Tongue (tissue), 2 donors: ENCODE measurements around the gene CENPF. TPM values are rescaled to one million over a fixed set of nuclear protein-coding genes. Genes with fewer than 3 reads are reported as not detected.
A peak's percentile ranks its signal among the peaks of the same experiment; 100 is the strongest.

Experiments
- DNase-seq: peaks from one replicate; pipeline ENCODE4 v3.0.0-alpha.2; 2015
- total RNA-seq: library from RNA; depleted of rRNA; stranded (reverse); fragments of >200 nt; gene quantifications from one replicate; pipeline ENCODE4 v1.2.3, GENCODE V29; 2014

The CENPF gene
- total RNA-seq, 1 donor from 2014 or later: 30.1 TPM

DNA sequence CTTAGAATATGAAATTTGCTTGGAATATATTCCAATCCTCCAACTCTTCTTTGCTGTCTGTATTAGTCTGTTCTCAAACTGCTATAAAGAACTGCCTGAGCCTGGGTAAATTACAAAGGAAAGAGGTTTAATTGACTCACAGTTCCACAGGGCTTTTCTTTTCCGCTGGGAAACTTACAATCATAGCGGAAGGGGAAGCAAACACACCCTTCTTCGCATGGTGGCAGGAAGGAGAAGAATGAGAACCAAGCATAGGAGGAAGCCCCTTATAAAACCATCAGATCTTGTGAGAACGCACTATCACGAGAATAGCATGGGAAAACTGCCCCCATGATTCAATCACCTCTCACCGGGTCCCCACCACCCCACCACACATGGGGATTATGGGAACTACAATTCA lies 14.8 kb downstream of the CENPF start:
- no peak for DNase-seq

DNA sequence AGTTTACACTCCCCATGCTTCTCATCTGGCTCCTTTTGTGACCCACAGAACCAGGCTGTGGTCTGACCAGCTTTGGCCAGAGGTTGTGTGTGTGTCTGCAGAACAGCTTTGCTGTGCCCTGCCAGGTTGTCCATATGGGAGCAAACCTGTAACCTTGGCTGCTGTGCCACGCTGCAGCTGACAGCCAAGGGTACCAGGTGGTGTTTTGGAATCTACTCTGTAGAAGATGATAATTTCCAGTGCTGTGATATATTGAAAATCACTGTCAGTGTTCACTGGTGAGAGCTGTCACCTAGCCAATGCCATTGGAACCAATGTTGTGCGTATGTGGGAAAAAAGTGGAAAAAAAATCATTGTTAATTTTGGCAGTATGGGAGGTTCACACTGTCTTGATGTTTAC lies 18.2 kb downstream of the CENPF start:
- DNase-seq: no peak

DNA sequence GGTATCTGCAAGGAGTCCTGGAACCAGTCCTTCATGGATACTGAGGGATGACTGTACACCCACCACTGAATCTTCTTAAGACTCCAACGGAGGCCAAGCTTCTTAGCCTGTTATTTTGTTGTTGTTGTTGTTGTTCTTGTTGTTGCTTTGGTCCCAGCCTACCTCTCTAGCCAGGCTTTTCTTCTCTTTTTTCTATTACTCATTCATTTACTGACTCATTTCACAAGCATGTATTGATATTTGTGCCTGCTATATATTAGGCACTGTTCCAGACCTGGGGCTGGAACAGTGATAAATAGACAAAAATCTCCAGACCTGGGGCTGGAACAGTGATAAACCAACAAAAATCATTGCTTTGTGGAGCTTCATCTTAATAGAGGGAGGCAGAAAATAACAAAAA lies 20.4 kb downstream of the CENPF start:
- no peak for DNase-seq

DNA sequence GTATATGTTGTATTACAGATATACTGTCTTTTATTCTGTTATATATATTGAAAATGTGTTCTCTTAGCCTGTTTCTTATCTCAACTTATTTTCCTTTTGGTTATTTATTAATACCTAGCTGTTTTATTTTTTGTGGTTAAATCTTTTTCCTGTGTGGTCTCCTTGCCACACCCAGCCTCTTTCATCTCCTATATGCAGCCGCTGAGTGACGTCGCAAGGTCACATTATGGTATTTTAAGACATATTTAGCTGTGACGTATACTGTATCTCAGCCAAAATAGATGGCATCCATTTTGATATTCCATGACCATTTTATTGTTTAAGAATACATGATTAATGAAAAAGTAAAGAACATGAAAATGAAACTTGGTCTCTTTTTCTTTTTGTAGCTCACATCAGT lies 29.1 kb downstream of the CENPF start:
- no peak for DNase-seq

DNA sequence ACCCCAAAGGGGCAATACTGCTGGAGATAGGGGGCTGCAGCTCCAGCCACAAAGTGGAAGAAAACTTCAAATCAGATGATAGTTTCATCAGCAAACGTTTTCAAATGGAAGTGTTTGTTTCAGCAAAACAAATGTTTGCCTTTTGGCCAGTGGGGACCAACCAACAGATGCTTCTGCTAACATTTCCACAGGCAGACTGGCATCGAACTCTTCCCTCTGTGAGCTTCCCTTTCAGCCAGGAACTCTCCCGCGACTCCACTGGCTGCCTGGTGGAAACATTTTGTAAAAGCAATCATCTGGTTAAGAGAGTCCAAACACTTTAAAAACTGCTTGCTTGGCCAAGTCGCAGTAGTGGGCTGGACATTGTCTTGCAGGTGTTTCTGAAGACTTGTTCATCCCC lies 30.7 kb downstream of the CENPF start:
- DNase-seq: no peak

DNA sequence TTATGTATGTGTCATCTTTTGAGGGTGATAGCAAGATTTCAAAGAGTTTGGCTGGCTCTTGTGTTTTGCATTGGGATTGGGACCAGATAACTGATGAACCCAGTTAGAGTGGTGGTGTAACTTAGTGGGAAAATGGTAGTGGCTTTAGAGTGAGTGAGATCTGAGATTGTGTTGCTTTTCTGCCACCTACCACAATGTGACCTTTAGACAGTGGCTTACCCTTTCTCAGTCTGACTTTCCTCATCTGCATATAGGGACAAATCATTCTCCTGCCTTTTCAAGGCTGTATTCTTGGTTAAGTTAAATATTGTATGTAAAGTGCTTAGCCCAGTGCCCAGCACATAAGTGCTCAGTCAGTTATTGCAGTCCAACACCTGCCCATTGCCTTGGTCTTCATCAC lies 31.3 kb downstream of the CENPF start:
- no peak for DNase-seq

DNA sequence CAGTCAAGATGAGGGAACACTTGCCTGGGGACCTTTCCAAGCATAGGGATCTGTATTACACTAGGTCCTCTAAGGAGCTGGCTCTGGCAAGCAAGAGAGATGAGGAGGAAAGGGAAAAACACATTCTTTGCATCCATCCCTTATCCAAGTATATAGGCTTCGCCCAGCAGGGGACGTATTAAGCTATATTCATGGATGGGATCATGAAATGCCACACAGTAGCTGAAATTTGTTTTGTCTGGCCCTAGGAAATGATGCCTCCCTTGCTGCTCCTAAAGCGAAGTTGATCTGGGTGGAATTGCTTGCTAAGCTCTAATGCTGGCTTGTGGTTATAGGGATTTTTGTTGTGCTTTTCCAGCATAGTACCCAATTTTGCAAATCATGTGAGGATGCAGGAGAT lies 32.1 kb downstream of the CENPF start:
- no peak for DNase-seq

DNA sequence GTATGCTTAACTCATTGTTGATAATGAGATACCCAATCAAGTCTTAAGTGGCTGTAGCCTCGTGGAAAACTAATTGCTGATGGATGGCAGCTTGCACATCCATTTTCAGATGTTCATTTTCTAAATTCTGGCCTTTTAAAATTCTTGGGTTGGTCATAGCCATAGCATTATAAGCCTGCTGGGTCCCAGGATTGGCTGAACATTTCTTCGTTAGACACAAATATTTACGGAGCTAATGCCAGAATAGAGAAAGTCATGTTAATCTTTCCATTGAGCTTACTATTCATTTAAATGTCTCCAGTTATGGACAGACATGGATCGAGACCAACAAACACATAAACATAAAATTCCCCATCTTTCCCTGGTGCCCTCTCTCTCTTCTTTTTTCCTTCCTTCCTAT lies 32.5 kb downstream of the CENPF start:
- DNase-seq: no peak

DNA sequence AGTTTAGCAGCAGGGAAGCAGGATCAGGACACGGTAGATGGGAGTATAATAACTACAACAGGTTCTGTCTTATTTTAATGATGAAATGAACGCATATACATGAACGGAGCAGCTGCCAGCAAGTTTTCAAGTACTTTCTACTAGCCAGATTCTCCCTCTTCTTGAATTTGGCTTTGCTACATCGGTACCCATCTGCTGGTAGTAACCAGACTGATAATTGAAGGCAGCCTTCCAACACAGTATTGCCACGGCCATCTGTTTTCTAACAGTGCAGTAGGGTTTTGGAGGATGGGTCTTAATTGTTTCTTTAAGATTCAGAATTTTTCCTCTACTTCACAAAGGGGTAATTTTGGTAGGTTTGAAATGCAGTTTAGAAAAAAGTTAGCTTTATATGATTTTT lies 33.4 kb downstream of the CENPF start:
- no peak for DNase-seq

DNA sequence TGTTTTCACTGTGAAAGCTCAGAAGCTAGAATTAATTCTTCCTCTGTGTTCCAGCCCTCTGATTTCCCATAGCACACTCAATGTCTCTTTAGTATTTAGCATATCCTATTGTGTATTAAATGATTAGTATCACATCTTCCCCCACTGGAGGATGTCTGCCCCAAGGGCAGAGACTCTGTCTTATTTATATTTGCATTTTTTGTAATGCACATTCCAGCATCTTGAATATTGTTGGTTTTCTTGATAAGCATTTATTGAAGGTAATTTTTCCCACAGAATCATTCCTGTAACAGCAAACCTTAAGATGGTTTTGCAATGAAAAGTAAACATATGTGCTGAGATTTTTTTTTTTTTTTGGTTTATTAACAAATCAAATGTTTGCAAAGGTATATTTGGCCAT lies 34.1 kb downstream of the CENPF start:
- no peak for DNase-seq

DNA sequence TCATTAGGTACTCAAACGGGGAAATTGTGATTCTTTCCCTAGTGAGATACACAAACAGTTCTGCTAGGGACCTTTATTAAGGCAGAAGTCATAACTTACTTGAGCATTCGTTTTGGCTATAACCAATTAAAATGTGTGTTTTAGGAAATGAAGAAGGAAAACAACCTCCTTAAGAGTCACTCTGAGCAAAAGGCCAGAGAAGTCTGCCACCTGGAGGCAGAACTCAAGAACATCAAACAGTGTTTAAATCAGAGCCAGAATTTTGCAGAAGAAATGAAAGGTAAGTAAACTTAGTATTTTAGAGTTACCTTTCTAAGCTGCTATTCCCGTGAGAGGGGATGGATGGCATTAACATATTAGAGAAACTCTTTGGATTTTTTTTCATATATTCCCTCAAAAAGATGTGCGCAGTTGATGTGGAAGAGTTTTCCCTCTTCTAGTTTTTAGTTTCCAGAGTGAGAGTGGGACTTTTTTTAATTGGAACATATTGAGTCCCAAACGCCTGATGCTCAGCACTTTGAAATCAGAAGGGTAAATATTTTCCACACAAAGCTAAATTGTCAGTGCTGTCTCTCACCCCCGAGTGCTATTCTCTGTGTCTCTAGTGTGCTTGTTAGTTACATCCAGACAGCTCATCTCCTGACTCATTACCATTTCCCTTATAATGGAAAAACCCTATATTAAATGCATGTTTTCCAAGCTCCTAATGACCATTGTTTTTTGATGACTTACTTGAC lies 34.9 kb downstream of the CENPF start:
- DNase-seq: peak; percentile 60

DNA sequence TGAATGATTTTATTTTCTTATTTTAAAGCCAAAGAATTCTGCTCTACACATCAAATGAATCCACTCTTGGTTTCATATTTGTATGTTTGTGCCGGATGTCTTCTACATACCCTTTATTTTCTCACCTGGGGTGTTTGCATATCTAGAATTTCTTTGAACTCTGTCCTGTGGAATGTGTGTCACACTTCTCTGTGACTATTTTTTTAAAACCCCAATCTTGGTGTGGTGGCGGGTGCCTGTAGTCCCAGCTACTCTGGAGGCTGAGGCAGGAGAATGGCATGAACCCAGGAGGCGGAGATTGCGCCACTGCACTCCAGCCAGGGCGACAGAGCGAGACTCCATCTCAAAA lies 35.4 kb downstream of the CENPF start:
- no peak for DNase-seq

DNA sequence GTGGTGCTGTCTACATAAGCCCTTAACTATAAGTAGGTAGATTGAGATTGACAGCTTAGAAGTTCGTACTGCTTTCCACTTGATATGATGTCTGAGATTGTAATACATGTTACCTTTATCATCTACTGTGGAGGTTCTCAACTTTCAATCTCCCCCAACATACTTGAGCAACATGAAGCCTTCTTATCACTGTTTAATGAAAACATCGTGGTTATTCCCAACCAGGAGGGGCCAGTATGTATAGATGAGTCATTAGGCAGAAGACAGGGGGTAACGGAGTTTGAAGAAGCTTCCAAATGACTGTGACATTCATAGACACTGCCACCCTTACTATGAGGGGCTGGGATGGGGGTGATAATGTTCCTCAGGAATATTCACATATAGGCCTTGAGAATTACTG lies 36.0 kb downstream of the CENPF start:
- no peak for DNase-seq

DNA sequence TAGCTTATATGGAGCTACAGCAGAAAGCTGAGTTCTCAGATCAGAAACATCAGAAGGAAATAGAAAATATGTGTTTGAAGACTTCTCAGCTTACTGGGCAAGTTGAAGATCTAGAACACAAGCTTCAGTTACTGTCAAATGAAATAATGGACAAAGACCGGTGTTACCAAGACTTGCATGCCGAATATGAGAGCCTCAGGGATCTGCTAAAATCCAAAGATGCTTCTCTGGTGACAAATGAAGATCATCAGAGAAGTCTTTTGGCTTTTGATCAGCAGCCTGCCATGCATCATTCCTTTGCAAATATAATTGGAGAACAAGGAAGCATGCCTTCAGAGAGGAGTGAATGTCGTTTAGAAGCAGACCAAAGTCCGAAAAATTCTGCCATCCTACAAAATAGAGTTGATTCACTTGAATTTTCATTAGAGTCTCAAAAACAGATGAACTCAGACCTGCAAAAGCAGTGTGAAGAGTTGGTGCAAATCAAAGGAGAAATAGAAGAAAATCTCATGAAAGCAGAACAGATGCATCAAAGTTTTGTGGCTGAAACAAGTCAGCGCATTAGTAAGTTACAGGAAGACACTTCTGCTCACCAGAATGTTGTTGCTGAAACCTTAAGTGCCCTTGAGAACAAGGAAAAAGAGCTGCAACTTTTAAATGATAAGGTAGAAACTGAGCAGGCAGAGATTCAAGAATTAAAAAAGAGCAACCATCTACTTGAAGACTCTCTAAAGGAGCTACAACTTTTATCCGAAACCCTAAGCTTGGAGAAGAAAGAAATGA lies 37.6 kb downstream of the CENPF start:
- DNase-seq: no peak

DNA sequence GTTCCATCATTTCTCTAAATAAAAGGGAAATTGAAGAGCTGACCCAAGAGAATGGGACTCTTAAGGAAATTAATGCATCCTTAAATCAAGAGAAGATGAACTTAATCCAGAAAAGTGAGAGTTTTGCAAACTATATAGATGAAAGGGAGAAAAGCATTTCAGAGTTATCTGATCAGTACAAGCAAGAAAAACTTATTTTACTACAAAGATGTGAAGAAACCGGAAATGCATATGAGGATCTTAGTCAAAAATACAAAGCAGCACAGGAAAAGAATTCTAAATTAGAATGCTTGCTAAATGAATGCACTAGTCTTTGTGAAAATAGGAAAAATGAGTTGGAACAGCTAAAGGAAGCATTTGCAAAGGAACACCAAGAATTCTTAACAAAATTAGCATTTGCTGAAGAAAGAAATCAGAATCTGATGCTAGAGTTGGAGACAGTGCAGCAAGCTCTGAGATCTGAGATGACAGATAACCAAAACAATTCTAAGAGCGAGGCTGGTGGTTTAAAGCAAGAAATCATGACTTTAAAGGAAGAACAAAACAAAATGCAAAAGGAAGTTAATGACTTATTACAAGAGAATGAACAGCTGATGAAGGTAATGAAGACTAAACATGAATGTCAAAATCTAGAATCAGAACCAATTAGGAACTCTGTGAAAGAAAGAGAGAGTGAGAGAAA lies 38.4 kb downstream of the CENPF start:
- DNase-seq: no peak

DNA sequence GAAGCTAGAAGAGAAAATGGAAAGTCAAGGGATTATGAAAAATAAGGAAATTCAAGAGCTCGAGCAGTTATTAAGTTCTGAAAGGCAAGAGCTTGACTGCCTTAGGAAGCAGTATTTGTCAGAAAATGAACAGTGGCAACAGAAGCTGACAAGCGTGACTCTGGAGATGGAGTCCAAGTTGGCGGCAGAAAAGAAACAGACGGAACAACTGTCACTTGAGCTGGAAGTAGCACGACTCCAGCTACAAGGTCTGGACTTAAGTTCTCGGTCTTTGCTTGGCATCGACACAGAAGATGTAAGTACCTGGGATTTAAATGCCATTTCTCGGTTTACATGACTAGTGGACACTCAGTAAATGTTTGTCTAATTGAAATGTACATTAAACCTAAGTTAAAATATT lies 40.0 kb downstream of the CENPF start:
- DNase-seq: peak; percentile 45

DNA sequence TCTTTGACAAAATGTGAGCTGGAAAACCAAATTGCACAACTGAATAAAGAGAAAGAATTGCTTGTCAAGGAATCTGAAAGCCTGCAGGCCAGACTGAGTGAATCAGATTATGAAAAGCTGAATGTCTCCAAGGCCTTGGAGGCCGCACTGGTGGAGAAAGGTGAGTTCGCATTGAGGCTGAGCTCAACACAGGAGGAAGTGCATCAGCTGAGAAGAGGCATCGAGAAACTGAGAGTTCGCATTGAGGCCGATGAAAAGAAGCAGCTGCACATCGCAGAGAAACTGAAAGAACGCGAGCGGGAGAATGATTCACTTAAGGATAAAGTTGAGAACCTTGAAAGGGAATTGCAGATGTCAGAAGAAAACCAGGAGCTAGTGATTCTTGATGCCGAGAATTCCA lies 42.7 kb downstream of the CENPF start:
- DNase-seq: no peak

DNA sequence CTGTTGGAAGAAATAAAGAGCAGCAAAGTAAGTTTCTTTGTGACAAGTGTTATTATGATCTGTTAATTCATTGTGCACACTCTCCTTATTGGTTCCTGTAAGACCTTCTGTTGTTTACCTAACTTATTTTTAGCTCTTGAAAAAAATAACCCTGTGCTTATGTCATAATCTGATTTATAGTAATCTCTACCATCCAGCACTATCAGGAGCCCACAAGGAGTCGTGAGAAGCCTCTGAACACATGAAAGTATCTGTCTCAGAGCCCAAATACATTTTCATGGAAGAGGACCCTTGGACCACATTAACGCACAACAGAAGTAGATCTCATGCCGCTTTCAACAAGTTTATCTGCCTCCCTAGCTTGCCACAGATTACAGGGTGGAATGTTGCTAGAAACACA lies 45.8 kb downstream of the CENPF start:
- DNase-seq: no peak

DNA sequence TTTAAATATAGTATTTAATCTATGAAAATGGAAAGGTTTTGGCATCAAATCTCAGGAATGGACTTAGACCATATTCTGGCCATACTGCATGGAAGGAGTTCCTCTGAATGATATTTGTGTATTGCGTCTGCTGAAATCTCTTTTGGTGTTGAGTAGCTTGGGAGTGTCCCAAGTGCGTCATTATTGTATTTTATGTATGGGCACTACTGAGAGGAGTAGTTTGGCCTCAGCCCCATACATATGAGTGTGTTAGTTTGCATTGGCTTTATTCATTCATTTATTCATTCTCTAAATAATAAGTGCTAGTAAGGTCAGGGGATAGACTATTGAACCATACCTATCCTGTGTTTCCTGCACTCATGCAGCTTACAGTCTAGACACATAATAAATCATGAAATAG lies 46.6 kb downstream of the CENPF start:
- DNase-seq: no peak

DNA sequence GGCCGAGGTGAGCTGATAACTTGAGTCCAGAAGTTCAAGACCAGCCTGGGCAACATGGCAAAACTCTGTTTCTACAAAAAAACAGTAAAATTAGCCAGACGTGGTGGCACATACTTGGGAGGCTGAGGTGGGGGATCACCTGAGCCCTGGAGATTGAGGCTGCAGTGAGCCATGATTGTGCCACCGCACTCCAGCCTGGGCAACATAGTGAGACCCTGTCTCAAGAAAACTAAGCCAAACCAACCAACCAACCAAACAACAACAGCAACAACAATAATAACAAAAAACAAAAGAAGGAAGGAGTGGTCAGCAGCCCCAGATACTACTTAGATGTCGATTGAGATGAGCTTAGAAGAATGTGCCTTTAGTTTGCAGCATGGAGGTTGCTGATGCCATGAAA lies 47.7 kb downstream of the CENPF start:
- DNase-seq: no peak

DNA sequence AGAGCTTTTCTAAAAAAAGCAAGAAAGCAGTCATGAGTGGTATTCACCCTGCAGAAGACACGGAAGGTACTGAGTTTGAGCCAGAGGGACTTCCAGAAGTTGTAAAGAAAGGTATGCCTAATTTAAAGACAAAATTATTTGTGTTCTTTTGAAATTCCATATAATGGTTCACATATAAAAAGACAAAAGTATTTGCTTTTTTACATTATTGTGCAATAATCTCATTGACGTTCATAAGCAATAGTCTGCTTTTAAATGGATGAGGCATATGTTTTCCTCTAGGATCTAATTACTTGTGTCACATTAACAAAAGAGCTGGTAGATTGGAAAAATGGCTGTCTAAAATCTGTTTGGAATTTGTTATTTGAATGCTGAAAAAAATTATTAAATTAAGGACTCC lies 54.3 kb downstream of the CENPF start:
- DNase-seq: no peak

DNA sequence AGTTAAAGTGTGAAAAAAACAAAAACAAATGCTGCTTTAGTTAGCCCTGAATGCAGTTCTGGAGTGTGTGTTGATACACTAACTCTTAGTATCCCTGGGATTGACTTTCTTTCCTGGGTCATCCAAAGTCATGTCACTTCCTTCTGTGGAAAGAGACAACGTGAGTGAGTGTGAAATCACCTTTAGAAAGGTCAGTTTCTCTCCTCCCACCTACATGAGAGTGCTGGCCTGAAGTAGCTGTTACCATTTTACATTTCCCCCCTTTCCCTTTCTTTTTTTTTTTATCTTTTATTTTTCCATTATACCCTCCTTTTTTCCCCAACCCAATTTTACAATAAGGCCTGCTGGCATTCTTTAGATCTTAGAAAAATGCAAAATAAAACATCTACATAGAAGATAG lies 55.2 kb downstream of the CENPF start:
- no peak for DNase-seq

DNA sequence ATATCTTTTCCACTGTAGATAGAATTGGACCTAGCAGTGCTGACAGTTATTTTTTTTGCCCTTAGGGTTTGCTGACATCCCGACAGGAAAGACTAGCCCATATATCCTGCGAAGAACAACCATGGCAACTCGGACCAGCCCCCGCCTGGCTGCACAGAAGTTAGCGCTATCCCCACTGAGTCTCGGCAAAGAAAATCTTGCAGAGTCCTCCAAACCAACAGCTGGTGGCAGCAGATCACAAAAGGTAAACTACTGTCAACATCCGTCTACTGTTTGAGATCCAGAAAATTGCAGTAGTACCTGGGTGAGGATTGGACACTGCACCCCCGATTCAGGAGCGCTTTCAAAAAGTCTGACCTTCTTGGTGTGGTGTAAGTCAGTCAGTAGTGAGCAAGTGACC lies 55.8 kb downstream of the CENPF start:
- DNase-seq: peak; percentile 35

DNA sequence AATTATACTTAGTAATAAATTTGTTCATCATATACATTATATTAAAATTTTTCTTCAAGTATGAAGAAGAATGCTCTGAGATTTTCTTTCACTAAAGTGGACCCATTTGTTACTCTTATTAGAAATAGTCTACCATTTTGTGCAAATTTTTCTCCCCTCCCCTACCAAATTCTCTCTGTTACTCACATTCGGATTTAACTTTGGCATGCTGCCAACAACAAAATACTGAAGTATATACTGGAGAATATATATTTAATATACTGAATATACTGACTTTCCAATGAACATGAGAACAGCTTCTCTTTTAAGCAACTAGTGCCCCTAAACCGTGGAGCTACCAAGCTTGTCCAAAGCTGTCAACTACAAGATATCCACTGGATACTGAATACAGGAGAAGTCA lies 57.2 kb downstream of the CENPF start:
- DNase-seq: no peak
